AG10803 (cell line): ENCODE results near the gene CPE.

Experiments used
- DNase-seq: peaks from one replicate; pipeline ENCODE4 v3.0.0; 2010; ENCODE audit warnings: low read depth
- H3K4me3 ChIP-seq: 2 replicates; pipeline ENCODE4 v1.5.1; 2011; ENCODE audit warnings: mild to moderate bottlenecking, low read length, control low read depth
- TF ChIP-seq, protein P1 (sequence below): conservative IDR thresholded peaks from 2 replicates; pipeline ENCODE4 v1.5.1; 2011; ENCODE audit warnings: mild to moderate bottlenecking, low read length, control low read depth, inconsistent platforms

The CPE gene

DNA sequence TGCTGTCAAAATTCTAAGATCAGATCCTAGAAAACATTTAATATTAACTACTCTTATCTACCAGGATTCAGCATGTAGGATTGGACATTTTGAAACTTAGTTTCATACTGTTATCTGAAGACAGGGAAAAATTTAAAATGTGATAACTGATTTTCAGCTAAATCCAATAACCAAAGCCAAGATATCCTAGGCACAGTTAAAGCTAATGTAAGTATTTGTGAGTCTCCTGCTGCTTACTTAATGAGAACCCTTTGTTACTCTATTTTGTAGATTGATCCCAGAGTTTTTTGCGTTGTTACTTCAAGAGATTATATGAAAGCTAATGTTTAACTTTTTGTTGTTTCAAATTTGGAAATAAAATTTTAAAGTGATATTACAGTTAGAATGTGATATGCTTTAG lies 2.0 kb downstream of the CPE start:
- DNase-seq: no peak
- no peak overlapping the region for H3K4me3 ChIP-seq
- TF ChIP-seq, protein P1, sequence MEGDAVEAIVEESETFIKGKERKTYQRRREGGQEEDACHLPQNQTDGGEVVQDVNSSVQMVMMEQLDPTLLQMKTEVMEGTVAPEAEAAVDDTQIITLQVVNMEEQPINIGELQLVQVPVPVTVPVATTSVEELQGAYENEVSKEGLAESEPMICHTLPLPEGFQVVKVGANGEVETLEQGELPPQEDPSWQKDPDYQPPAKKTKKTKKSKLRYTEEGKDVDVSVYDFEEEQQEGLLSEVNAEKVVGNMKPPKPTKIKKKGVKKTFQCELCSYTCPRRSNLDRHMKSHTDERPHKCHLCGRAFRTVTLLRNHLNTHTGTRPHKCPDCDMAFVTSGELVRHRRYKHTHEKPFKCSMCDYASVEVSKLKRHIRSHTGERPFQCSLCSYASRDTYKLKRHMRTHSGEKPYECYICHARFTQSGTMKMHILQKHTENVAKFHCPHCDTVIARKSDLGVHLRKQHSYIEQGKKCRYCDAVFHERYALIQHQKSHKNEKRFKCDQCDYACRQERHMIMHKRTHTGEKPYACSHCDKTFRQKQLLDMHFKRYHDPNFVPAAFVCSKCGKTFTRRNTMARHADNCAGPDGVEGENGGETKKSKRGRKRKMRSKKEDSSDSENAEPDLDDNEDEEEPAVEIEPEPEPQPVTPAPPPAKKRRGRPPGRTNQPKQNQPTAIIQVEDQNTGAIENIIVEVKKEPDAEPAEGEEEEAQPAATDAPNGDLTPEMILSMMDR: no peak

DNA sequence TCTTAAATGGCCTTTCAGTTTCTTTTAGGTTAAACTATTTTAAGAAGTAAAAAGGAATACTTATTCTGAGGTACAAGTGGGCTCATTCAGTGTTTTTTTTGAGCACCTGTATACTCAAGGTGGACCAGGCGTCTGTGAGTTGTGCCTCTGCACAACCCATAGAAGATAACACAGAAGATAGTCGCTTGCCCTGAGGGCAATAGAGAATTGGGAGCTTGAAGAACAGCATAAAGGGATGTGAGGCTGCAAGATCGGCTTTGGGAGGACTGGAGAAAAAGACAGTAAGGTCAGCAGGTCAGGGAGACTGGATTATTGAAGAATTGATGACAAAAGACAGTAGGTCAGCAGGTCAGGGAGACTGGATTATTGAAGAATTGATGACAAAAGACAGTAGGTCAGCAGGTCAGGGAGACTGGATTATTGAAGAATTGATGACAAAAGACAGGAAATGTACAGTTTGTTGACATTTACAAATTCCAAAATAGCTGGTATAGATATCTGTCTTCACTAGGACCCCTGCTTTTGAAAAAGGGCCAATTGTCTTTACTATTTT lies 3.1 kb downstream of the CPE start:
- DNase-seq: no peak
- no peak overlapping the region for H3K4me3 ChIP-seq
- TF ChIP-seq, protein P1: no peak

DNA sequence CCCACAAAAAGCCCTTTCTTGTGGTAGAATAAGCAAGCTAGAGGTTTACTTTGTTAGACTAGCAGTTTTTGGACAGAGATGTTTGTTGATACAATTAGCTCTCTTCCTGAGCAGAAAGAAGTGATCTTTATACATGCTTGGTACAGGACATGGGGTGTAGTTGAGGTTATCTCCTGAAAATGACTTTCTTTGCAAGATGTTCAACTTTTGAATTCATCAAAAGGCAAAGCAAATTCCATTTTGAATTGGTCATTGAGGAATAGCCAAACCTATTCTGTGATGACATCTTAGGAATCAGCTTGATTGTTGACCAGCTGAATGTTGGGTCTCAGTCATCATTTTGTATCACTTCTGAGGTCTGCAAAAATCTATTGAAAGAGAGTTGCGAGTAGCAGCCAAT lies 3.8 kb downstream of the CPE start:
- TF ChIP-seq, protein P1: no peak
- DNase-seq: no peak
- H3K4me3 ChIP-seq: no peak overlapping the region

DNA sequence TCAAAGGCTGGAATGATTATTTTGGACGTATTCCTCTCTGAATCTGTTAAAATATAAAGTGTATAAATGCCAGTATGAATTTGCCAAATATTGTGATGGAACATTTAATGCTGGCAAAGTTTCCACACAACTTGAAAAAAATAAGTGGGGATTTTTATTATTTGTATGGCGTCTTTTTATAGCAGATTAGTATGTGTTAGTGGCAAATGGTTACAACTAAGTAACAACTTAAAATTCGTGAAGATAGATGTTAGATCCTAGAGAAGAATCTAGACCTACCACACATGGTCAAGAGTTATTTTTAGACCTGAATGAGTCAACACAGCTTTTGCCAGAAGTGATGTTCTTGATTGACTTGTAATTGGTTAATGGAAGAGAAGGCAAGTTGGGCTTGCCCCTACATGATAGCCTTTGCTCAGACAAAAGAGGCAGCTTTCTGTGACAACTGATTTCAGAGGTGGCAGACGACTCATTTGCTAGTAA lies 4.8 kb downstream of the CPE start:
- DNase-seq: no peak
- TF ChIP-seq, protein P1: no peak
- no peak overlapping the region for H3K4me3 ChIP-seq

DNA sequence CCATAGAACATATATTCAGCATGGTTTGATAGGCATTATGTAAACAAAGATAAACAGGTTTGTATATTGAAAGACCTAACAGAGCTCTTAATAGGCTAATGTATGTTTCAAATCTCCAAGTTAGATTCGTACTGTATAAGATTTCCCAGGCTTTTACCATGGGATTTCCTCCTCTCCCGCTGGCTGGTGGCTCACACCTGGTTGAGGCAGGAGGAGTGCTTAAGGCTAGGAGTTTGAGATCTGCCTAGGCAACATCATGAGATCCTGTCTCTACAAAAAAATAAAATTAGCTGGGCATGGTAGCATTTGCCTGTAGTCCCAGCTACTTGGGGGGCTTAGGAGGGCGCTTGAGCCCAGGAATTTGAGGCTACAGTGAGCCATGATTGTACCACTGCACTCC lies 5.4 kb downstream of the CPE start:
- DNase-seq: no peak
- H3K4me3 ChIP-seq: no peak overlapping the region
- TF ChIP-seq, protein P1: no peak

DNA sequence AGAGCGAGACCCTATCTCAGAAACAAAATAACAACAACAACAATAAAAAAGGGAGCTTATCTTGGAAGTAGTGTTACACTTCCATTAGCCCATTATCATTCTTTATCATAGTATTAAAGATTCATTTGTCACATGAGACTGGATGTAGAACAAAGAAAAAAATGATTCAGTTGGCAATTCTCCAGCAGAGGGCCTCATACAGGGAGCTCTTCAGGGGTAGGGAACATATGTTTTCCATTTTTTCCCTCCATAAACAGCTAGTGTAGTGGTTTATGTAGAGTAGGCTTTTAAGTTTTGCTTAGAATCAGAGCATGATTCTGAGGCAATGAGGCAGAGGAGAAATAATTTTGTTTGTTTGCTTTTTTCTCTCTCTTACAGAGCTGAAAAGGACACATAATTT lies 5.8 kb downstream of the CPE start:
- TF ChIP-seq, protein P1: no peak
- no peak overlapping the region for H3K4me3 ChIP-seq
- peak; percentile 32 for DNase-seq

DNA sequence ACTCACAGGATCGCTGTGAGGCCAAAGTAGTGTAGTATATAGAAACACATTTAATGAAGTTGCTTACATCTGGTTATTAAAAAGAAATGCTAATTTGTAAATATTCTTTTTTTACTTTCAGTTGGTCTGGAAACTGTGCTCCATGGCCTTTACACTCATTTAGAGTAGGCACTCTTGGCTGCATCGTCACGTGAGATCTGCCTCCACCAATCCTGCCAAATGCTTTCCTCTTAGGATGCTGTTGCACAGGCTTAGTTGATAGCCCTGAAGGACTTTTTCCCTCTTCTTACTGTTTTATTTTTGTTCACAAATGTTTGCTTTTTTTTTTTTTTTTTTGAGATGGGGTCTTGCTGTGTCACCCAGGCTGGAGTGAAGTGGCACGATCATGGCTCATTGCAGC lies 6.3 kb downstream of the CPE start:
- H3K4me3 ChIP-seq: no peak overlapping the region
- TF ChIP-seq, protein P1: no peak
- DNase-seq: no peak
